GM12873 (cell line): ENCODE results near the gene ZPBP2.
A peak's percentile ranks its signal among the peaks of the same experiment; 100 is the strongest.

Experiments used
- CTCF ChIP-seq: IDR thresholded peaks from 2 replicates; pipeline ENCODE4 v1.5.1; 2012; ENCODE audit warnings: low read depth, mild to moderate bottlenecking, moderate library complexity, low read length, control low read depth; ENCODE audit not compliant: insufficient read depth; ENCODE audit errors: missing control alignments

ZPBP2 gene

GRCh38 chr17:39828443-39828842 is 39.6 kb upstream of the ZPBP2 start:
- TF ChIP-seq CTCF = no peak

- TF ChIP-seq CTCF = no peak
These were observed 36.4 kb upstream of the ZPBP2 start for GRCh38 chr17:39831588-39831987.

- TF ChIP-seq CTCF = no peak
These were observed 34.0 kb upstream of the ZPBP2 start for GRCh38 chr17:39834017-39834416.

GRCh38 chr17:39835038-39835786 is 32.8 kb upstream of the ZPBP2 start:
- peak; percentile 31 for TF ChIP-seq CTCF

- TF ChIP-seq CTCF = no peak
These were observed 31.9 kb upstream of the ZPBP2 start for GRCh38 chr17:39836117-39836516.

- no peak for TF ChIP-seq CTCF
These were observed 29.9 kb upstream of the ZPBP2 start for GRCh38 chr17:39838057-39838456.

- no peak for TF ChIP-seq CTCF
These were observed 29.2 kb upstream of the ZPBP2 start for GRCh38 chr17:39838784-39839183.
